ENCODE results near the gene NAA30. TPM values are rescaled to one million over a fixed set of nuclear protein-coding genes. Genes with fewer than 3 reads are reported as not detected.

Gene NAA30
- polyA plus RNA-seq, 1 donor: 24.4 TPM

Other genes with a start within 250 kb of the NAA30 start
- 63.8 TPM for gene EXOC5, start 121.7 kb upstream of the NAA30 start, polyA plus RNA-seq (ENCODE audit: insufficient read length)
- 34.1 TPM for gene AP5M1, start 121.6 kb upstream of the NAA30 start, polyA plus RNA-seq (ENCODE audit: insufficient read length)
- gene CCDC198, start 103.3 kb downstream of the NAA30 start, polyA plus RNA-seq (ENCODE audit: insufficient read length): 0.16 TPM